Heart left ventricle (tissue), 16 donors: ENCODE measurements around the gene ERC1. TPM values are rescaled to one million over a fixed set of nuclear protein-coding genes. Genes with fewer than 3 reads are reported as not detected.
"Not testable (repeated sequence)": the region's sequence is repeated elsewhere in the genome, so short reads cannot be mapped to it uniquely, and the experiment has no call there.

ENCODE experiments used
- ATAC-seq, 4 donors: fragments of 200-7000 bp; cut with Tn5 transposase; one replicate each; pipeline ENCODE4 v1.9.1; 2020 to 2022; ENCODE audit warnings: moderate library complexity in 4 of 4, mild to moderate bottlenecking in 3 of 4, moderate number of reproducible peaks in 1 of 4
- DNase-seq, 5 donors: peaks; one replicate each; pipeline ENCODE4 v3.0.0-alpha.2; 2020
- H3K27ac ChIP-seq, 12 donors: fragments of 200-600 bp; sonication (generic) in 4 of 12; one replicate each; pipeline versions ENCODE4 v1.5.0 to v1.8.0; 2016 to 2022; ENCODE audit warnings: mild to moderate bottlenecking in 2 of 12
- H3K27me3 ChIP-seq, 9 donors: fragments of 200-600 bp; sonication (generic) in 2 of 9; one replicate each; pipeline versions ENCODE4 v1.5.1 to v1.8.0; 2016 to 2022; ENCODE audit warnings: mild to moderate bottlenecking in 3 of 9
- H3K36me3 ChIP-seq, 9 donors: fragments of 200-600 bp; sonication (generic) in 2 of 9; one replicate each; pipeline versions ENCODE4 v1.5.0 to v1.8.0; 2018 to 2022; ENCODE audit warnings: mild to moderate bottlenecking in 2 of 9
- H3K4me1 ChIP-seq, 12 donors: fragments of 200-600 bp; sonication (generic) in 4 of 12; one replicate each; pipeline versions ENCODE4 v1.5.0 to v1.8.0; 2016 to 2022; ENCODE audit warnings: mild to moderate bottlenecking in 3 of 12
- H3K4me3 ChIP-seq, 12 donors: fragments of 200-600 bp; sonication (generic) in 4 of 12; one replicate each; pipeline versions ENCODE4 v1.5.0 to v1.8.0; 2017 to 2022; ENCODE audit warnings: mild to moderate bottlenecking in 9 of 12, moderate library complexity in 4 of 12
- H3K9me3 ChIP-seq, 12 donors: fragments of 200-600 bp; sonication (generic) in 4 of 12; one replicate each; pipeline versions ENCODE4 v1.5.0 to v1.8.0; 2016 to 2022; ENCODE audit warnings: mild to moderate bottlenecking in 1 of 12
- POLR2A ChIP-seq, 2 donors: fragments of 450-650 bp; IDR thresholded peaks; one replicate each; pipeline ENCODE4 v1.6.1; 2017; ENCODE audit warnings: antibody characterized with exemption in 2 of 2, mild to moderate bottlenecking in 2 of 2, moderate library complexity in 2 of 2
- WGBS, 4 donors: extraction: QIAGEN DNeasy Blood & Tissue Kit in 2 of 4; methylation state at CpG; one replicate each; pipeline versions ENCODE4 v1.1.5 to v1.1.7; 2013 to 2018; 5-methylcytosine and 5-hydroxymethylcytosine counted together
- intact Hi-C, 10 donors: fragments of 100-400 bp; cut with DNase I; formaldehyde crosslinking; loops; one replicate each; pipeline versions ENCODE4 v1.11.1 to v1.14.2; 2022
- polyA plus RNA-seq, 2 donors: library from polyadenylated mRNA; stranded (reverse); fragments of 200-250 nt; gene quantifications; one replicate each; pipeline ENCODE4 v1.2.3, GENCODE V29; 2013
- total RNA-seq, 9 donors: library from RNA; depleted of rRNA in 2 of 9; stranded (reverse); fragments of >200 nt in 2 of 9; fragmentation: NEBNext Ultra II Directional in 3 of 9; extraction: Animal tissue kit (Norgen Biotek cat#: 25700) in 3 of 9; gene quantifications; one replicate each; pipeline versions ENCODE4 v1.1.0 to v1.2.4, GENCODE V29; 2016 to 2023
- TF ChIP-seq, protein P1 (sequence below), 12 donors: fragments of 200-600 bp; sonication (generic) in 4 of 12; IDR thresholded peaks; one replicate each; pipeline versions ENCODE4 v1.5.0 to v1.8.0; 2018 to 2022; ENCODE audit warnings: antibody characterized with exemption in 12 of 12, mild to moderate bottlenecking in 5 of 12
- donor health status: ischemic (EF 13 %, LVEDD 7.1; RV severe dilation, severe dysfunction).
- donor health status: healthy with polysubstance abuse.
- donor health status: DM: no; HTN: yes; CAD: no.
- donor health status: DM: no; HTN: no; CAD: no.
- donor health status: ischemic (EF 25% LVEDD 6.9; RV normal size, moderate dysfunction).
- donor health status: ischemic (EF 25% LVEDD 5.7; RV mildly dilated, moderate dysfunction).
- donor health status: healthy.
- donor health status: DM: yes; HTN: yes; CAD: no.
- donor health status: ischemic (EF 35%, LVEDD 5.7; RV mildly dilated, moderate dysfunction).
- donor health status: nonischemic (EF 11% LVEDD 7.7; RV severe dilation, severe dysfunction).
- donor health status: DM: yes; HTN: yes; CAD: no.
- donor health status: PGD.
- donor health status: ischemic (EF 29% LVEDD 5.4; RV normal size, mild dysfunction).
- donor health status: nonischemic (EF 23%, LVEDD 6.1; RV moderate dilation, normal function).

Gene ERC1
- total and polyA plus RNA-seq, 11 donors: 13.5 to 84.0 (median 47.9) TPM

- 94 to 96% (median 95%) methylated on average over 4 of the region's 4 CpGs for WGBS, 4 donors
- peaks cover 0 to 7% (median 0%) of the 10 kb centered on the region in 12 donors for H3K4me1 ChIP-seq
- H3K27me3 ChIP-seq: no peaks in the 10 kb centered on the region
- TF ChIP-seq, protein P1, sequence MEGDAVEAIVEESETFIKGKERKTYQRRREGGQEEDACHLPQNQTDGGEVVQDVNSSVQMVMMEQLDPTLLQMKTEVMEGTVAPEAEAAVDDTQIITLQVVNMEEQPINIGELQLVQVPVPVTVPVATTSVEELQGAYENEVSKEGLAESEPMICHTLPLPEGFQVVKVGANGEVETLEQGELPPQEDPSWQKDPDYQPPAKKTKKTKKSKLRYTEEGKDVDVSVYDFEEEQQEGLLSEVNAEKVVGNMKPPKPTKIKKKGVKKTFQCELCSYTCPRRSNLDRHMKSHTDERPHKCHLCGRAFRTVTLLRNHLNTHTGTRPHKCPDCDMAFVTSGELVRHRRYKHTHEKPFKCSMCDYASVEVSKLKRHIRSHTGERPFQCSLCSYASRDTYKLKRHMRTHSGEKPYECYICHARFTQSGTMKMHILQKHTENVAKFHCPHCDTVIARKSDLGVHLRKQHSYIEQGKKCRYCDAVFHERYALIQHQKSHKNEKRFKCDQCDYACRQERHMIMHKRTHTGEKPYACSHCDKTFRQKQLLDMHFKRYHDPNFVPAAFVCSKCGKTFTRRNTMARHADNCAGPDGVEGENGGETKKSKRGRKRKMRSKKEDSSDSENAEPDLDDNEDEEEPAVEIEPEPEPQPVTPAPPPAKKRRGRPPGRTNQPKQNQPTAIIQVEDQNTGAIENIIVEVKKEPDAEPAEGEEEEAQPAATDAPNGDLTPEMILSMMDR (IDR thresholded peaks at IDR 0.05): no peak
- no peak for TF ChIP-seq POLR2A (IDR thresholded peaks at IDR 0.05)
- no peak for ATAC-seq
- intact Hi-C loops: no loop called here
- no peak for DNase-seq
- H3K4me3 ChIP-seq: no peak overlapping the region
- H3K27ac ChIP-seq: no peak overlapping the region
- no peaks in the 10 kb centered on the region for H3K9me3 ChIP-seq
- H3K36me3 ChIP-seq: peaks cover 0 to 93% (median 48%) of the 10 kb centered on the region in 9 donors
These were observed 197.0 kb downstream of the ERC1 start for GRCh38 chr12:1188016-1188415.

GRCh38 chr12:1189163-1189562, 198.1 kb downstream of the ERC1 start:
- TF ChIP-seq, protein P1 (IDR thresholded peaks at IDR 0.05): no peak
- no peak for TF ChIP-seq POLR2A (IDR thresholded peaks at IDR 0.05)
- WGBS, 4 donors: 98 to 100% (median 98%) methylated on average over 4 of the region's 4 CpGs
- peaks cover 0 to 83% (median 48%) of the 10 kb centered on the region in 9 donors for H3K36me3 ChIP-seq
- DNase-seq (no peak), ATAC-seq (no peak)
- H3K27me3 ChIP-seq: no peaks in the 10 kb centered on the region
- H3K4me3 ChIP-seq: no peak overlapping the region
- no peaks in the 10 kb centered on the region for H3K9me3 ChIP-seq
- intact Hi-C loops: no loop called here
- H3K27ac ChIP-seq: no peak overlapping the region
- H3K4me1 ChIP-seq: peaks cover 0 to 7% (median 0%) of the 10 kb centered on the region in 12 donors

- Histone ChIP-seq H3K4me3 (no peak overlapping the region), H3K27me3 (no peaks in the 10 kb centered on the region), H3K27ac (no peak overlapping the region), H3K9me3 (peaks cover 0 to 9% (median 0%) of the 10 kb centered on the region in 12 donors), H3K4me1 (peaks cover 0 to 9% (median 0%) of the 10 kb centered on the region in 12 donors), H3K36me3 (peaks cover 0 to 33% (median 18%) of the 10 kb centered on the region in 9 donors)
- 79 to 93% (median 87%) methylated on average over 4 of the region's 4 CpGs for WGBS, 4 donors
- ATAC-seq (no peak), DNase-seq (no peak)
- intact Hi-C loops: no loop called here
- TF ChIP-seq POLR2A (IDR thresholded peaks at IDR 0.05): no peak
- TF ChIP-seq, protein P1 (IDR thresholded peaks at IDR 0.05): no peak
These were observed 204.5 kb downstream of the ERC1 start for GRCh38 chr12:1195513-1195912.

GRCh38 chr12:1197264-1198018, 206.4 kb downstream of the ERC1 start:
- intact Hi-C loops: no loop called here
- Histone ChIP-seq H3K27me3 (no peaks in the 10 kb centered on the region), H3K9me3 (peaks cover 0 to 9% (median 0%) of the 10 kb centered on the region in 12 donors), H3K4me1 (peaks cover 0 to 9% (median 0%) of the 10 kb centered on the region in 12 donors), H3K36me3 (peaks cover 0 to 21% (median 5%) of the 10 kb centered on the region in 9 donors), H3K4me3 (no peak overlapping the region), H3K27ac (no peak overlapping the region)
- 96 to 98% (median 97%) methylated on average over 3 of the region's 3 CpGs for WGBS, 4 donors
- DNase-seq (no peak), ATAC-seq (no peak)
- TF ChIP-seq, protein P1 (IDR thresholded peaks at IDR 0.05): no peak
- TF ChIP-seq POLR2A (IDR thresholded peaks at IDR 0.05): no peak

DNA sequence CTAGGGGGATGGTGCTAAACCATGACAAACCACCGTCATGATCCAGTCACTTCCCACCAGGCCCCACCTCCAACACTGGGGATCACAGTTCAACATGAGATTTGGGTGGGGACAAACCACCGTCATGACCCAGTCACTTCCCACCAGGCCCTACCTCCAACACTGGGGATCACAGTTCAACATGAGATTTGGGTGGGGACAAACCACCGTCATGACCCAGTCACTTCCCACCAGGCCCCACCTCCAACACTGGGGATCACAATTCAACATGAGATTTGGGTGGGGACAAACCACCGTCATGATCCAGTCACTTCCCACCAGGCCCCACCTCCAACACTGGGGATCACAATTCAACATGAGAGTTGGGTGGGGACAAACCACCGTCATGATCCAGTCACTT, 207.8 kb downstream of the ERC1 start:
- Histone ChIP-seq H3K4me1 (peaks cover 0 to 19% (median 2%) of the 10 kb centered on the region in 12 donors), H3K36me3 (peaks cover 0 to 21% (median 4%) of the 10 kb centered on the region in 9 donors)
- H3K4me3 ChIP-seq, H3K27me3 ChIP-seq, DNase-seq, intact Hi-C loops, ATAC-seq, H3K27ac ChIP-seq, H3K9me3 ChIP-seq: not testable (repeated sequence)
- WGBS, 4 donors: 93 to 98% (median 96%) methylated on average over 5 of the region's 5 CpGs
